GM23338 (cell line): ENCODE data around the gene CTDSP2. TPM values are rescaled to one million over a fixed set of nuclear protein-coding genes. Genes with fewer than 3 reads are reported as not detected.

Source experiments
- ATAC-seq: fragments of 200-7000 bp; cut with Tn5 transposase; 3 replicates; pipeline ENCODE4 v1.9.1; 2020
- DNase-seq: peaks from one replicate; pipeline ENCODE4 v3.0.0-alpha.2; 2015; ENCODE audit warnings: low spot score
- H2AFZ ChIP-seq: fragments of 200-600 bp; sonication (generic); 2 replicates; pipeline ENCODE4 v1.8.0; 2016; ENCODE audit warnings: antibody characterized with exemption, mild to moderate bottlenecking, moderate library complexity
- H3F3A ChIP-seq: fragments of 200-600 bp; sonication (generic); replicated peaks from 2 replicates; pipeline ENCODE4 v1.8.0; 2017; ENCODE audit warnings: antibody characterized with exemption, mixed run types, low read depth
- H3K27ac ChIP-seq: fragments of 200-600 bp; sonication (generic); 2 replicates; pipeline ENCODE4 v1.6.1; 2016; ENCODE audit warnings: low read depth
- H3K27me3 ChIP-seq: fragments of 200-600 bp; sonication (generic); 2 replicates; pipeline ENCODE4 v1.8.0; 2016; ENCODE audit warnings: mild to moderate bottlenecking, mixed run types, moderate library complexity; ENCODE audit not compliant: insufficient read depth
- H3K36me3 ChIP-seq: fragments of 200-600 bp; sonication (generic); 2 replicates; pipeline ENCODE4 v1.8.0; 2016; ENCODE audit warnings: mild to moderate bottlenecking; ENCODE audit not compliant: insufficient read depth
- H3K4me1 ChIP-seq: fragments of 200-600 bp; sonication (generic); 2 replicates; pipeline ENCODE4 v1.8.0; 2016; ENCODE audit warnings: mild to moderate bottlenecking, moderate library complexity; ENCODE audit not compliant: insufficient read depth
- H3K4me2 ChIP-seq: fragments of 200-600 bp; sonication (generic); 2 replicates; pipeline ENCODE4 v1.7.1; 2017; ENCODE audit warnings: mixed run types
- H3K4me3 ChIP-seq: fragments of 200-600 bp; sonication (generic); 2 replicates; pipeline ENCODE4 v1.6.1; 2016; ENCODE audit warnings: mixed run types
- H3K79me2 ChIP-seq: fragments of 200-600 bp; sonication (generic); replicated peaks from 2 replicates; pipeline ENCODE4 v1.8.0; 2017; ENCODE audit warnings: mild to moderate bottlenecking; ENCODE audit not compliant: insufficient read depth
- H3K9me2 ChIP-seq: fragments of 200-600 bp; sonication (generic); 2 replicates; pipeline ENCODE4 v1.8.0; 2017; ENCODE audit not compliant: insufficient read depth
- H4K20me1 ChIP-seq: fragments of 200-600 bp; sonication (generic); replicated peaks from 2 replicates; pipeline ENCODE4 v1.8.0; 2017; ENCODE audit warnings: mild to moderate bottlenecking; ENCODE audit not compliant: insufficient read depth
- H3K27ac Mint-ChIP-seq: 2 replicates; pipeline ENCODE4 v1.8.0; 2020; ENCODE audit warnings: inconsistent platforms, mild to moderate bottlenecking, moderate library complexity, mixed read lengths
- H3K27me3 Mint-ChIP-seq: 3 replicates; pipeline ENCODE4 v1.8.0; 2022; ENCODE audit warnings: low read depth, mild to moderate bottlenecking, moderate library complexity, mixed read lengths, inconsistent platforms; ENCODE audit not compliant: insufficient read depth, poor library complexity
- H3K36me3 Mint-ChIP-seq: 3 replicates; pipeline ENCODE4 v1.8.0; 2021; ENCODE audit warnings: low read depth, mild to moderate bottlenecking, inconsistent platforms, moderate library complexity, mixed read lengths
- H3K4me1 Mint-ChIP-seq: 3 replicates; pipeline ENCODE4 v1.8.0; 2020; ENCODE audit warnings: mild to moderate bottlenecking, inconsistent platforms, mixed read lengths
- H3K4me3 Mint-ChIP-seq: 3 replicates; pipeline ENCODE4 v1.8.0; 2021; ENCODE audit warnings: moderate library complexity, mild to moderate bottlenecking, inconsistent platforms, mixed read lengths
- H3K9me3 Mint-ChIP-seq: 3 replicates; pipeline ENCODE4 v1.8.0; 2020; ENCODE audit warnings: moderate library complexity, mild to moderate bottlenecking, inconsistent platforms, mixed read lengths
- CREB1 ChIP-seq: fragments of 250-450 bp; sonication (Bioruptor Pico); IDR thresholded peaks from 2 replicates; pipeline ENCODE4 v1.5.0; 2020; ENCODE audit warnings: low read depth, mild to moderate bottlenecking, moderate library complexity
- CTCF ChIP-seq, 2 experiments: fragments of 200-600 bp in 1 of 2; sonication (generic) in 1 of 2; conservative IDR thresholded peaks; 2 replicates each; pipeline versions ENCODE4 v1.5.1 to v1.6.1; 2016 to 2017; ENCODE audit warnings: antibody characterized with exemption in 2 of 2, low read depth in 2 of 2, mild to moderate bottlenecking in 2 of 2, moderate library complexity in 1 of 2
- ETS1 ChIP-seq: IDR thresholded peaks from 2 replicates; pipeline ENCODE4 v1.6.1; 2016; ENCODE audit warnings: antibody characterized with exemption
- EZH2 ChIP-seq: fragments of 200-600 bp; sonication (generic); IDR thresholded peaks from one replicate; pipeline ENCODE4 v1.8.0; 2017; ENCODE audit warnings: antibody characterized with exemption, mild to moderate bottlenecking, low read depth; ENCODE audit not compliant: unreplicated experiment
- EZH2phosphoT487 ChIP-seq: fragments of 200-600 bp; sonication (generic); IDR thresholded peaks from one replicate; pipeline ENCODE4 v1.8.1; 2018; ENCODE audit warnings: antibody characterized with exemption; ENCODE audit not compliant: unreplicated experiment
- JUNB ChIP-seq: IDR thresholded peaks from one replicate; pipeline ENCODE4 v1.6.1; 2016; ENCODE audit warnings: antibody characterized with exemption; ENCODE audit not compliant: unreplicated experiment
- NANOG ChIP-seq: IDR thresholded peaks from 2 replicates; pipeline ENCODE4 v1.6.1; 2016; ENCODE audit warnings: antibody characterized with exemption, borderline replicate concordance
- POLR2AphosphoS5 ChIP-seq: IDR thresholded peaks from 2 replicates; pipeline ENCODE4 v1.6.1; 2016; ENCODE audit warnings: antibody characterized with exemption, low read depth
- REST ChIP-seq: IDR thresholded peaks from one replicate; pipeline ENCODE4 v1.6.1; 2018; ENCODE audit warnings: antibody characterized with exemption; ENCODE audit not compliant: unreplicated experiment
- STAT1 ChIP-seq: IDR thresholded peaks from one replicate; pipeline ENCODE4 v1.6.1; 2016; ENCODE audit warnings: antibody characterized with exemption; ENCODE audit not compliant: unreplicated experiment
- ZNF114 ChIP-seq: fragments of 250-450 bp; sonication (Bioruptor Pico); IDR thresholded peaks from 2 replicates; pipeline ENCODE4 v1.5.0; 2020; ENCODE audit warnings: mild to moderate bottlenecking, moderate library complexity
- ZNF331 ChIP-seq: fragments of 250-450 bp; sonication (Bioruptor Pico); IDR thresholded peaks from 2 replicates; pipeline ENCODE4 v1.5.0; 2020; ENCODE audit warnings: low read depth, mild to moderate bottlenecking, moderate library complexity
- ZNF462 ChIP-seq: fragments of 250-450 bp; sonication (Bioruptor Pico); IDR thresholded peaks from 2 replicates; pipeline ENCODE4 v1.5.0; 2020; ENCODE audit warnings: mild to moderate bottlenecking, moderate library complexity
- polyA plus RNA-seq: library from polyadenylated mRNA; unstranded; fragments of >200 nt; fragmentation: Nextera tagmentation; extraction: Ambion mirVana; gene quantifications from 2 replicates; pipeline ENCODE4 v1.2.1, GENCODE V29; 2016
- total RNA-seq: library from RNA; depleted of rRNA; stranded (reverse); fragments of >200 nt; shearing (Covaris generic); gene quantifications from 2 replicates; pipeline ENCODE4 v1.2.3, GENCODE V29; 2014

Gene CTDSP2
- total and polyA plus RNA-seq, 2 experiments from 2014 or later: 22.8 to 81.9 TPM

- Histone ChIP-seq H3K27me3 (peaks cover 35% of the 10 kb centered on the region), H3F3A (peaks cover 8% of the 10 kb centered on the region; the same call in 1 of the 2 replicates), H3K4me3 (no peak overlapping the region), H3K4me2 (no peak overlapping the region), H3K9me2 (no peaks in the 10 kb centered on the region), H3K4me1 (peaks cover 25% of the 10 kb centered on the region), H3K27ac (no peak overlapping the region), H2AFZ (no peak overlapping the region), H4K20me1 (no peaks in the 10 kb centered on the region), H3K79me2 (no peaks in the 10 kb centered on the region), H3K36me3 (no peaks in the 10 kb centered on the region)
- H3K4me1 Mint-ChIP-seq: peaks cover 32% of the 10 kb centered on the region
- DNase-seq (no peak), ATAC-seq (no peak)
- no peak overlapping the region for H3K27ac Mint-ChIP-seq
- TF ChIP-seq POLR2AphosphoS5 (no peak), STAT1 (no peak), ZNF331 (CRISPR knock-in tag) (no peak), ZNF114 (no peak), CREB1 (CRISPR knock-in tag) (no peak), EZH2 (no peak), CTCF (conservative IDR thresholded peaks at IDR 0.05; ENCODE audit: low read depth in 2 of 2) (no peak), ZNF462 (CRISPR knock-in tag) (no peak), NANOG (no peak), EZH2phosphoT487 (no peak), ETS1 (no peak), JUNB (no peak), REST (no peak)
- peaks cover 28% of the 10 kb centered on the region for H3K27me3 Mint-ChIP-seq
- no peaks in the 10 kb centered on the region; the same call in 2 of the 3 replicates for H3K9me3 Mint-ChIP-seq
- no peaks in the 10 kb centered on the region for H3K36me3 Mint-ChIP-seq
- H3K4me3 Mint-ChIP-seq: no peak overlapping the region
Measured at GRCh38 chr12:57866308-57867019, 19.9 kb upstream of the CTDSP2 start.
